Heart right ventricle (tissue), 16 donors: ENCODE data around the gene B9D2. TPM values are rescaled to one million over a fixed set of nuclear protein-coding genes. Genes with fewer than 3 reads are reported as not detected.

Source experiments
- ATAC-seq, 8 donors: fragments of 200-7000 bp; cut with Tn5 transposase; one replicate each; pipeline ENCODE4 v1.9.1; 2020; ENCODE audit warnings: mild to moderate bottlenecking in 8 of 8, moderate library complexity in 8 of 8, moderate number of reproducible peaks in 1 of 8
- DNase-seq, 2 donors: peaks; one replicate each; pipeline ENCODE4 v3.0.0-alpha.2; 2020
- H3K27ac ChIP-seq, 10 donors: fragments of 200-600 bp; sonication (generic) in 2 of 10; one replicate each; pipeline versions ENCODE4 v1.5.0 to v1.8.0; 2020 to 2022; ENCODE audit warnings: mild to moderate bottlenecking in 3 of 10
- H3K27me3 ChIP-seq, 7 donors: fragments of 200-600 bp; one replicate each; pipeline ENCODE4 v1.8.0; 2021 to 2022; ENCODE audit warnings: mild to moderate bottlenecking in 2 of 7
- H3K36me3 ChIP-seq, 9 donors: fragments of 200-600 bp; sonication (generic) in 1 of 9; one replicate each; pipeline versions ENCODE4 v1.5.0 to v1.8.0; 2020 to 2022; ENCODE audit warnings: mild to moderate bottlenecking in 2 of 9
- H3K4me1 ChIP-seq, 9 donors: fragments of 200-600 bp; sonication (generic) in 1 of 9; one replicate each; pipeline versions ENCODE4 v1.5.0 to v1.8.0; 2020 to 2022; ENCODE audit warnings: mild to moderate bottlenecking in 4 of 9
- H3K4me3 ChIP-seq, 10 donors: fragments of 200-600 bp; sonication (generic) in 2 of 10; one replicate each; pipeline versions ENCODE4 v1.5.0 to v1.8.0; 2020 to 2022; ENCODE audit warnings: mild to moderate bottlenecking in 7 of 10, moderate library complexity in 2 of 10
- H3K9me3 ChIP-seq, 11 donors: fragments of 200-600 bp in 10 of 11; sonication (generic) in 2 of 11; one replicate each; pipeline versions ENCODE4 v1.5.0 to v1.8.0; 2013 to 2022; ENCODE audit warnings: mild to moderate bottlenecking in 2 of 11, control low read depth in 1 of 11, moderate library complexity in 1 of 11
- whole genome bisulfite sequencing, 2 donors: extraction: QIAGEN DNeasy Blood & Tissue Kit; methylation state at CpG; one replicate each; pipeline ENCODE4 v1.1.7; 2013; ENCODE audit warnings: inconsistent platforms in 1 of 2; 5-methylcytosine and 5-hydroxymethylcytosine counted together
- intact Hi-C, 10 donors: fragments of 100-400 bp; cut with DNase I; formaldehyde crosslinking; loops; one replicate each; pipeline versions ENCODE4 v1.11.1 to v1.14.2; 2022
- polyA plus RNA-seq, 2 donors: library from polyadenylated mRNA; stranded (reverse); fragments of 200-250 nt; gene quantifications; one replicate each; pipeline ENCODE4 v1.2.3, GENCODE V29; 2013
- total RNA-seq, 10 donors: library from RNA; stranded (reverse); fragmentation: NEBNext Ultra II Directional in 3 of 10; extraction: Animal tissue kit (Norgen Biotek cat#: 25700) in 3 of 10; gene quantifications; one replicate each; pipeline versions ENCODE4 v1.2.1 to v1.2.4, GENCODE V29; 2021 to 2023
- TF ChIP-seq, protein P1 (sequence below), 9 donors: fragments of 200-600 bp; sonication (generic) in 2 of 9; IDR thresholded peaks; one replicate each; pipeline versions ENCODE4 v1.5.0 to v1.8.0; 2021 to 2022; ENCODE audit warnings: antibody characterized with exemption in 9 of 9, mild to moderate bottlenecking in 5 of 9, moderate library complexity in 1 of 9
- donor health status: Arrhythmogenic right ventricular cardiomyopathy.
- donor health status: ischemic (EF 13 %, LVEDD 7.1; RV severe dilation, severe dysfunction).
- donor health status: healthy with polysubstance abuse.
- donor health status: DM: no; HTN: yes; CAD: no.
- donor health status: DM: no; HTN: no; CAD: no.
- donor health status: ischemic (EF 25% LVEDD 6.9; RV normal size, moderate dysfunction).
- donor health status: ischemic (EF 25% LVEDD 5.7; RV mildly dilated, moderate dysfunction).
- donor health status: healthy.
- donor health status: DM: yes; HTN: yes; CAD: no.
- donor health status: Ischemic cardiomyopathy.
- donor health status: ischemic (EF 35%, LVEDD 5.7; RV mildly dilated, moderate dysfunction).
- donor health status: nonischemic (EF 11% LVEDD 7.7; RV severe dilation, severe dysfunction).
- donor health status: DM: yes; HTN: yes; CAD: no.
- donor health status: PGD.
- donor health status: ischemic (EF 29% LVEDD 5.4; RV normal size, mild dysfunction).
- donor health status: nonischemic (EF 23%, LVEDD 6.1; RV moderate dilation, normal function).

Gene B9D2
- total and polyA plus RNA-seq, 12 donors: 1.00 to 12.6 (median 2.5) TPM

- Histone ChIP-seq H3K9me3 (no peaks in the 10 kb centered on the region), H3K27ac (peak overlapping the region; percentile 57 to 84 (median 75)), H3K27me3 (no peaks in the 10 kb centered on the region), H3K36me3 (peaks cover 0 to 31% (median 6%) of the 10 kb centered on the region in 9 donors), H3K4me3 (no peak overlapping the region), H3K4me1 (peaks cover 32 to 98% (median 83%) of the 10 kb centered on the region in 9 donors)
- no peak for DNase-seq
- intact Hi-C loops: no loop called here
- 51 to 58% methylated on average over 4 of the region's 4 CpGs for WGBS, 2 donors
- TF ChIP-seq, protein P1, sequence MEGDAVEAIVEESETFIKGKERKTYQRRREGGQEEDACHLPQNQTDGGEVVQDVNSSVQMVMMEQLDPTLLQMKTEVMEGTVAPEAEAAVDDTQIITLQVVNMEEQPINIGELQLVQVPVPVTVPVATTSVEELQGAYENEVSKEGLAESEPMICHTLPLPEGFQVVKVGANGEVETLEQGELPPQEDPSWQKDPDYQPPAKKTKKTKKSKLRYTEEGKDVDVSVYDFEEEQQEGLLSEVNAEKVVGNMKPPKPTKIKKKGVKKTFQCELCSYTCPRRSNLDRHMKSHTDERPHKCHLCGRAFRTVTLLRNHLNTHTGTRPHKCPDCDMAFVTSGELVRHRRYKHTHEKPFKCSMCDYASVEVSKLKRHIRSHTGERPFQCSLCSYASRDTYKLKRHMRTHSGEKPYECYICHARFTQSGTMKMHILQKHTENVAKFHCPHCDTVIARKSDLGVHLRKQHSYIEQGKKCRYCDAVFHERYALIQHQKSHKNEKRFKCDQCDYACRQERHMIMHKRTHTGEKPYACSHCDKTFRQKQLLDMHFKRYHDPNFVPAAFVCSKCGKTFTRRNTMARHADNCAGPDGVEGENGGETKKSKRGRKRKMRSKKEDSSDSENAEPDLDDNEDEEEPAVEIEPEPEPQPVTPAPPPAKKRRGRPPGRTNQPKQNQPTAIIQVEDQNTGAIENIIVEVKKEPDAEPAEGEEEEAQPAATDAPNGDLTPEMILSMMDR (IDR thresholded peaks at IDR 0.05): peak in 4 of 9 donors; percentile 11 to 29 (median 20)
- peak in 2 of 8 donors; percentile 27 to 30 for ATAC-seq
Observed at GRCh38 chr19:41408256-41408655, 44.3 kb upstream of the B9D2 start.

- no peaks in the 10 kb centered on the region for H3K27me3 ChIP-seq
- WGBS, 2 donors: 36 to 49% methylated on average over 4 of the region's 4 CpGs
- intact Hi-C loops: no loop called here
- TF ChIP-seq, protein P1 (IDR thresholded peaks at IDR 0.05): peak in 3 of 9 donors; percentile 6 to 18 (median 17)
- H3K4me1 ChIP-seq: peaks cover 32 to 98% (median 87%) of the 10 kb centered on the region in 9 donors
- ATAC-seq (peak in 5 of 8 donors; percentile 21 to 66 (median 36)), DNase-seq (no peak)
- peak overlapping the region; percentile 1 to 84 (median 72) for H3K27ac ChIP-seq
- H3K4me3 ChIP-seq: no peak overlapping the region
- H3K36me3 ChIP-seq: peaks cover 0 to 32% (median 0%) of the 10 kb centered on the region in 9 donors
- H3K9me3 ChIP-seq: no peaks in the 10 kb centered on the region
Observed at GRCh38 chr19:41407271-41407670, 43.3 kb upstream of the B9D2 start.

DNA sequence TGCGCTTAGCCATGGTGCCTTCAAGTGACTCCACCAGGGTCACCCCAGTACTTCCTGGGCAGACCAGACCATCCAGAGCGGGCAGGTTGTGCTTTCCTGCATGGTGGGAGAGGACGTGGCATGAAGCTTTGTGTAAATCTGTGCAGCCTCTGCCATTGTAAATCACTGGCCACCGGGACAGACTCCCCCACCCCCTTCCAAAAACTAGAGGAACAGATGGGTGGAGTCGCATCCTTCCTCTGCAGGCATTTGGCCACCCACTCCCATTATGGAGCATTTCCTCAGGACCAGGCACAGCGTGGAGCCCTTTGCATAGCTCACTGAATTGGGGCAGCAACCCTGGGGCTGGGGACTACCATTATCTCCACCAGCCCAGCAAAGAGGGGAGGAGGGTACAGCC is 41.8 kb upstream of the B9D2 start:
- H3K9me3 ChIP-seq: no peaks in the 10 kb centered on the region
- H3K4me3 ChIP-seq: no peak overlapping the region
- WGBS, 2 donors: 65 to 67% methylated on average over 6 of the region's 6 CpGs
- H3K27ac ChIP-seq: peak overlapping the region; percentile 29 to 84 (median 72)
- H3K4me1 ChIP-seq: peaks cover 28 to 98% (median 76%) of the 10 kb centered on the region in 9 donors
- intact Hi-C loops: no loop called here
- TF ChIP-seq, protein P1 (IDR thresholded peaks at IDR 0.05): no peak
- peaks cover 0 to 29% (median 0%) of the 10 kb centered on the region in 9 donors for H3K36me3 ChIP-seq
- DNase-seq: peak in 1 of 2 donors; percentile 58
- H3K27me3 ChIP-seq: no peaks in the 10 kb centered on the region
- ATAC-seq: peak in 7 of 8 donors; percentile 34 to 63 (median 46)

DNA sequence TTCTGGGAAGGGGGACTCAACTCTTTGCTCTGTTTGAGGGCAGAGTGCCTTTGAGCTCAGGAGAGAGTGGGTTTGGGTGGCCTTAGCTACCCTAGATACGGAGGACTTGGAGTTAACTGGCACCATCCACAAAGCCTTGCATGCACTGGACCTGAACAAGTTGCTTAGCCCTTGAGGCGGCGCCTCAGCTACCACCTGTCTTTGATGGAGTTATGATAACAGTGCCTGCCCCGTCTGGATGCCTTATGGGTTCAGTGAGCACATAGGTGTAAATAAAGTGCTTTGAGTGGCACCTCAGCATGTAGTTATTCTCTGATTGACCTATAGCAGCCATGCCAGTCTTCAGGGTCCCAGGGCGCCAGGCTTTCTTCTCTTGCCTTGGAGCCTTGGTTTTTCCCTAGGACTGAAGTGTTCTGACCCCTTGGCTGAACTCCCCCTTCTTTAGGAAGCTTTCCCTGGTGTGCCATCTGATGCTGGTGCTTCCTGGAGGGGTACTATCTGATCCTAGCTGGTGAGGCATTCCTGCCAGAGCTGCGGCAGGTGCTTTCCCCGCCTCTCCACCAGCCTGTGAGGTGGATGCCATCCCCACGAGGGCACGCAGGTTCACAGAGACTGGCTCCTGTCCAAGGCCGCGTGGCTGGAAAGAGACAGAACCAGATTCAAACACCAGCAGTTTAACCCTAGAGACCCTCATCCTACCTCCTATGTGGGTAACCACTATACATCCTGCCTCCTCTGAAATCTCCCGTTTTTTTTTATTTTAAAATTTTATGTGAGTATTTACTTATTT is 39.4 kb upstream of the B9D2 start:
- DNase-seq: no peak
- TF ChIP-seq, protein P1 (IDR thresholded peaks at IDR 0.05): no peak
- WGBS, 2 donors: 54 to 63% methylated on average over 12 of the region's 12 CpGs
- Histone ChIP-seq H3K4me3 (no peak overlapping the region), H3K27me3 (no peaks in the 10 kb centered on the region), H3K36me3 (peaks cover 0 to 27% (median 0%) of the 10 kb centered on the region in 9 donors), H3K4me1 (peaks cover 22 to 90% (median 63%) of the 10 kb centered on the region in 9 donors), H3K27ac (peak overlapping the region in 8 of 10 donors; percentile 9 to 80 (median 37)), H3K9me3 (no peaks in the 10 kb centered on the region)
- intact Hi-C loops: no loop called here
- no peak for ATAC-seq
